ENCODE measurements around the gene FMN1. TPM values are rescaled to one million over a fixed set of nuclear protein-coding genes. Genes with fewer than 3 reads are reported as not detected.
"Not testable (repeated sequence)": the region's sequence is repeated elsewhere in the genome, so short reads cannot be mapped to it uniquely, and the experiment has no call there.

FMN1 gene
- total RNA-seq, 1 experiment from 2014 or later = 11.5 TPM

- DNase-seq (ENCODE audit: low spot score) = no peak
Observed at GRCh38 chr15:32981536-32981935, 213.0 kb downstream of the FMN1 start.

DNA sequence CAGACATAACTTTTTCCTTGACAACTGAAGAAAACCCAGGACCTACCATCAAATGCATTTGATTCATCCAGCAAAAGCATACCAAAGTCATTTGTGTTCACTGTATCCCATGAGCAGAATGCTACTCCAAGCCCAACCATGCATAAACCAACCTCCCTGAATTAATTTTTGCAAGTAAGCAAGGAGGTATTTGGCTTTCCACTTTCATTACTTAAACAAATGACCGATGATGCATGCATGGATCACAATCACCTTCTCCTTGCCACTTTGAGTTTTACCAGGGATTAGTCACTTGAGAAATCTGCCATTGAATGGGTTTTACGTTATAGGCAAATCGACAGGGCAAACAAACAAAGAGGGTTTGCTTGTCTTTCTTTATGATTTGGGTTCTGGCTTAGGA, 214.8 kb downstream of the FMN1 start:
- DNase-seq (ENCODE audit: low spot score) = no peak

DNA sequence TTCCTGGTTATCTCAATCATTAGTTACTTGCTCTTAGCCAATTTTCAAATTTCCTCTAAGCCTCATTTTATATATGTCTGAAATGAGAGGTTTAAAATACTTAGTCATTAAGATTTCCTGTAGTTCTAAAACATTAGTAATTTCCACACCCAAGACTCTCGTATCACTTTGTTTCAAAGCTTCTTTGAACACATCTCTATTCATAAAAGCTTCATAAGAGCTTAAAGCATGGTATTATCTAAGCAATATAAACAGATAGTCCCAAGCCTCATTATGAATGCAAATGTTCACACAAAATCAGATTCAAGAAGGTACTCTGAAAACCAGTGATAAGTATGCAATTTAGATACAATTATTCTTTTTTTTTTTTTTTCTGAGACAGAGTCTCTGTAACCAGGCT, 217.0 kb downstream of the FMN1 start:
- DNase-seq (ENCODE audit: low spot score) = no peak

GRCh38 chr15:32974691-32975090, 219.8 kb downstream of the FMN1 start:
- no peak for DNase-seq (ENCODE audit: low spot score)

DNA sequence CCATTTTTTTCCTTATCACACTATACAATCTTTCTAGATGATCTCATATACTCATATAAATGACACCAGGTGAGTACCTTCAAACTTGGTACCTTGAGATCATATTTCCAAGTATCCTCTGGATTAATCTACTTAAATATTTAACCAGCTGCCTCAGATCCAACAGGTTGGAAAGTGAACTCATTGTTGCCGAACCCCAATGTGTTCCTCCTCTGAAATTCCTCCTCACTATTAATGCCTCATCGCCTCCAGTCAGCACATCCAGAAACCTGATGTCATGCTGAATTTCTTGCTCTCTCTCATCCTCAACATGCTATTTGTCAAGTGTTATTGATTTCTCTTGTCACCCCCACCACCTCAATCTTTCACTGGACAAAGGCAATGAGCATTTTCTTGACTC, 221.8 kb downstream of the FMN1 start:
- DNase-seq (ENCODE audit: low spot score) = no peak

- no peak for DNase-seq (ENCODE audit: low spot score)
Observed at GRCh38 chr15:32970847-32971246, 223.7 kb downstream of the FMN1 start.

GRCh38 chr15:32967521-32967920, 227.0 kb downstream of the FMN1 start:
- DNase-seq (ENCODE audit: low spot score) = no peak

DNA sequence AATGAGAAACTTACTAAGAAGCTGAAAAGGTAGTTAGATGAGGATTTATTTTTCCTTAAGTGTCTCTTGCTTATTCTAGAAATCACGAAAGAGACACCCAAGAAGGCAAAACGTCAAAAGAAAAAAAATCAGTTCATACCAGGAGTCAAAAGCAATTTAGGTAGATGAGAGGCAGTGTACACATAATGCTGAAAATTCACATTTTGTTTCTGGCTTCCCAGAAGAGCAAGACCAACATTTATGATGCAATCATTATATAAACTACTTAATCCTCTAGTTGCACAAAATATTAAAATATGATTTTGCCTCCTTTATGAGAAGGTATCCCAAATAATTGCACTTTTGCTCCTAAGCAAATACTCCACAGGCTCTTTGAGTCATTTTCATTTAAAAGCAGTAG, 228.0 kb downstream of the FMN1 start:
- no peak for DNase-seq (ENCODE audit: low spot score)

- DNase-seq (ENCODE audit: low spot score) = no peak
Observed at GRCh38 chr15:32965897-32966296, 228.6 kb downstream of the FMN1 start.

GRCh38 chr15:32959077-32959476, 235.4 kb downstream of the FMN1 start:
- no peak for DNase-seq (ENCODE audit: low spot score)

- DNase-seq (ENCODE audit: low spot score) = no peak
Observed at GRCh38 chr15:32957219-32957618, 237.3 kb downstream of the FMN1 start.

DNA sequence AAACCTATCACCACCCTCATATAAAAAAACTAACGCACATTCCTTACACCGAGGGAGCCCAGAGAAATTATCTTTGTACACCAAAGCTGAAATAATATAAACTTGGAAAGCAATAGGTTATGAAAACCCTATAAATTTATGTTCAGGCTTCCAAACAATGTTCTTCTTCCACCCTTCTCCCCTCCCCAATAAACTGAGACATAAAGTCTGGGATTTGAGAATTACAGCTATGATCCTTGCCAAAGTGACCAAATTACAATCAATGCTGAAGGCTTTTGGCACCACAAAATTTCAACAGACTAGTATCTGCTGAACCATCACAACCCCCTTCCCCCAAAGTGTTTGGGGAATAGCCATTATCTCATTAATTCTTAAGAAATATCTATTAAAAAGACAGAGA, 237.8 kb downstream of the FMN1 start:
- DNase-seq (ENCODE audit: low spot score) = no peak

DNA sequence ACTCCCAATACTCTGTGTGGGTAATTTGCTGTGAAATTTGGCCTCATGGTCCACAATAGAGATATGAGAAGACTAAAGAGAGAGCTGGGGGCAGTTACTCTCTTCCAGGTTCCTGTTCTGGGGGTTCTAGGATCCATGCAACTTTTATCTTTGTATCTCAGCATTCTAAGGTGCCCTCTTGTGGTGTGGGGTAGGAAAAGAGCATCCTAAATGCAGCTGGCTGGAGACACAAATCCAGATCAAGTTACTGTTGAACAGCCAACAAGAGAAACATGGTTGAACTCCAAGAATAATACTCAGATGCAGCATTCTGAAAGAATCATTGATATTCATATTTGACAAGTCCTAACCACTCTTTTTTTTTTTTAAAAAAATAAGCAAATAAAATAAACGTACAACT, 238.5 kb downstream of the FMN1 start:
- DNase-seq (ENCODE audit: low spot score) = peak; percentile 56

- DNase-seq (ENCODE audit: low spot score) = no peak
Observed at GRCh38 chr15:32953533-32953910, 241.0 kb downstream of the FMN1 start.

- no peak for DNase-seq (ENCODE audit: low spot score)
Observed at GRCh38 chr15:32952901-32953532, 241.5 kb downstream of the FMN1 start.

GRCh38 chr15:32951736-32952464, 242.6 kb downstream of the FMN1 start:
- no peak for DNase-seq (ENCODE audit: low spot score)

- not testable (repeated sequence) for DNase-seq (ENCODE audit: low spot score)
Observed at GRCh38 chr15:32950051-32950450, 244.5 kb downstream of the FMN1 start.

DNA sequence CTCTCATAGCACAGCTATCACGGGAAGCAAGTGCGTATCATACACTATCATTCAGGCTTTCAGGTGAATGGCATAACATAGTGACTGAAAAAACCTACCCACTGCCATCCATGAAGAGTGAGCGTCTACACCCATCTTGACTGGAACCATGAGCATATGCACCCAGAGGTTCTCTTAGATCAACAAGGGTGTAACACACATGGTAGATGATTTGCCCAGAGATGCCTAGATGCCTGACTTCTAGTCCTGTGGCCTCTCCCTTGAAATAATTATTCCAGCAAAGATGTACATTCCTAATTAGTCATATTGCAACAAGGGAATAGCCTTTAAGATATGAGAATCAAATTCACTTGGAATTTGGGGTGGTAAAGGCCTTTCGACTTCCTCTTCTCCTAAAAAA, 248.3 kb downstream of the FMN1 start:
- DNase-seq (ENCODE audit: low spot score) = no peak

- DNase-seq (ENCODE audit: low spot score) = no peak
Observed at GRCh38 chr15:32944431-32944830, 250.1 kb downstream of the FMN1 start.

DNA sequence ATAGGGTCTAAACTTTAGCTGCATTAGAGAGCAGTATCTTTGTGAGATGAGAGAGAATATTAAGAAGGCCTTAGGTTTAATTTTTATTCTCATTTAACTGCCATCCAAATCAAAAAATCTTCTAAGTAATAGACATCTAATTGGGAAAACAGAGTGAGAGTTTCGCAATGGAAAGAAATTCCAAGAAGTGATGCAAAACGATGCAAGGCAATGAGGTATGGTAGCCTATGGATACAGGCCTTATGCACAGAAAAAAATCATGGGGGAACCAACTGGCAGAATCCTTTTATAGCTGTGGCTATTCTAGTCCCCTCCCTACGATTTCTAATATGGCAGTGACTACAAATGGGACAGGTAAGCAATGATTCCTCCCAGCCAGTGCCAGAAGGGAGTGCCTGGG, 250.8 kb downstream of the FMN1 start:
- DNase-seq (ENCODE audit: low spot score) = no peak

DNA sequence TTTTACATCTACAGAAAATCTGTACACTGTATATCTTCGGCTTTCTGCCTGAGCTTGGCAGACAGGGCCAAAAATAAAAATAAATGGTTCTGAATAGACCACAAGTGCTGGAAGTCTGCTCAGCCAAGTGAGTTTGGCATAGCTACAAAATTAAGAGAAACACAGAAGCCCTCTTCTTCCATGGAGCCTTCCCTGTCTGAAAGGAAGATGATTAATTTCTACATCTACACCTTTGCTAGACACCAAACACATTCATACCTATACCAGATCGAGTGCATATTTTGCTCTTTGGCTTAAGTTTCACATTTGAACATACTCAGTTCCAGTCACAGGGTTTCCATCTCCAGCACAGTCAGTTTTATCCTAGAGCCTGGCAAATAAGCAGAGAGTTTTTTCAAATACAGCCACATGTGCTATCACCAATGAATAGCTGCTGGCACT, 252.1 kb downstream of the FMN1 start:
- no peak for DNase-seq (ENCODE audit: low spot score)

DNA sequence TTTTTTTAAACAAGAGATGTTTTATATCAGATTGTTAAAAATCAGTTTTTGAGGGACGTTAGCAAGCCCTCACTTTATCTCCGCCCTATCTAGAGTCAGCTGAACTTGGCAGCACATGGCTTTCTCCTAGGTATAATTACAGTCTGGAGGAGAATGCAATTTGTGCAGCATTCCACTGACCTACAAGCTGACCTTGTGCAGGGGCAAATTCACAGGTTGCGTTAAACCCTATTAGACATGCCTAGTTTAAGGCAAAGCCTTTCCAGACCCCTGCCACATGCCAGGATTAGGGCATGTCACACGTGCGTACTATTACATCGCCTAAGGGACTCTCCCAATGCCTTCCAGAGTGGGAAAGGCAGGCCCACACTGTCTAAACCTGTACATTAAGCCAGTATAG, 252.7 kb downstream of the FMN1 start:
- DNase-seq (ENCODE audit: low spot score) = no peak

DNA sequence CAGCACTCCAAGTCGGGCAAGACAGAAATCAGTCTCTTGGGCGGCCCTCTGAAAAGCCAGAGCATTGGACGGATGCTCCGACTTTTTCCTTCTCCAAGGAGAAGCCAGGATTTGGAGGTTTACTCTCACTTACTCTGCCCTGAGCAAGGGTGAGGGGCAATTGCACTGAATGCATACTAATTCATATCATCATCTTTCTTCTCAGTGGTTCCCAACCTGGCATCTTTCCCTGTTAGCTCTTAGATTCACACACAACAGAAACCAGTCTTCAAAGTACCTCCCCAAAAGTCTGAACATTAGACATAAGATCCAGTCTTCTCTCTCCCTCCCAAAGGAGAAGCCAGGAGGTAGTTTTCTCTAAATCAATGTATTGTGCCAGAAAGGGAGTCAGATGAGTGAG, 257.5 kb downstream of the FMN1 start:
- no peak for DNase-seq (ENCODE audit: low spot score)
